Rectal smooth muscle tissue (tissue), 1 donor: ENCODE results near the gene NTM.
A peak's percentile ranks its signal among the peaks of the same experiment; 100 is the strongest.

Source experiments
- H3K27ac ChIP-seq: one replicate; pipeline ENCODE4 v1.7.0; 2013; ENCODE audit warnings: low read depth, low read length, inconsistent platforms
- H3K27me3 ChIP-seq: one replicate; pipeline ENCODE4 v1.7.0; 2013; ENCODE audit warnings: low read length; ENCODE audit not compliant: control insufficient read depth, insufficient read depth
- H3K36me3 ChIP-seq: one replicate; pipeline ENCODE4 v1.7.0; 2013; ENCODE audit warnings: low read length; ENCODE audit not compliant: control insufficient read depth, insufficient read depth
- H3K4me1 ChIP-seq: one replicate; pipeline ENCODE4 v1.7.0; 2013; ENCODE audit warnings: low read length; ENCODE audit not compliant: control insufficient read depth, insufficient read depth
- H3K4me3 ChIP-seq: one replicate; pipeline ENCODE4 v1.7.0; 2013; ENCODE audit warnings: low read length
- H3K9ac ChIP-seq: one replicate; pipeline ENCODE4 v1.7.0; 2013; ENCODE audit warnings: low read length

The NTM gene

DNA sequence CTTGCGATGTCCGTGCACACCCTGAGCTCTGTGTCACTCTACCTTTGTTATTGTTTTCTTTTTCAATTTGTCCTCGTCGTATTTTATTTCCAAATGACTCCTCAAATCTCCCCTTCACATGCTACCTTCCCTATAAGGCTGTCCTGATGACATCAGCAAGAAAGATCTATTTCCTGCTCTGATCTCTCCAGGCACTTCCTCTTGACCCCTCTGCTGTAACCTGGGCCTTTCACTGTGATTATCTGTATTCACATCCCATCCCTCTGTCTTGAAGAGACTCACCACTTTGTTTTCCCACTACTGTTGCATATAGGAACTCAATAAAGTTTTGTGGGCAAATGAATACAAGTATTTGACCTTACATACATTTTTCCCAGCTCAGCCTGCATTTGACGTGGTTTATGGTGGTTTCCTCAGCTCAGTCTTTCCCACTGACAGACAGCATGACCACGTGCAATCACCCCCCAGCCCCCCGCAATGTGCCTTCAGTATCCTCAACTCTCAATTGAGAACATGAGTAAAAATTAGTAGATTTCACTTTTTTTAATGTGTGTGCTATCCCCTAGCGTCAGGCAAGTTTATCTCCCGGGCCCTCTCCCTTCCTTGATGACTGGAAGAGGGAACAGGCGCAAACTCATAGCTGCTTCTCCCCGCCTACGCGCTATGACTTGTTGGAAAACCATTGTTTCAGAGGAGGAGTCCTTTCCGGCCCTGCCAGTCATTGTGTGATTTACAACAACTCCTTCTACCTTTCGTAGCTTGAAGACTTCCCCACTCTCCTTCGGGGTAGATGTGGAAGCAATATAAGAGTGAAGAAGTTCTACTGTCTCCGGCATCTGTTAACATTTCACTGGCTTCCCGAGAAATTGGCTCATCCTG is 498.5 kb downstream of the NTM start:
- Histone ChIP-seq H3K4me3 (no peak overlapping the region), H3K27me3 (no peaks in the 10 kb centered on the region), H3K9ac (no peak overlapping the region), H3K36me3 (no peaks in the 10 kb centered on the region), H3K27ac (no peak overlapping the region), H3K4me1 (peaks cover 6% of the 10 kb centered on the region)

DNA sequence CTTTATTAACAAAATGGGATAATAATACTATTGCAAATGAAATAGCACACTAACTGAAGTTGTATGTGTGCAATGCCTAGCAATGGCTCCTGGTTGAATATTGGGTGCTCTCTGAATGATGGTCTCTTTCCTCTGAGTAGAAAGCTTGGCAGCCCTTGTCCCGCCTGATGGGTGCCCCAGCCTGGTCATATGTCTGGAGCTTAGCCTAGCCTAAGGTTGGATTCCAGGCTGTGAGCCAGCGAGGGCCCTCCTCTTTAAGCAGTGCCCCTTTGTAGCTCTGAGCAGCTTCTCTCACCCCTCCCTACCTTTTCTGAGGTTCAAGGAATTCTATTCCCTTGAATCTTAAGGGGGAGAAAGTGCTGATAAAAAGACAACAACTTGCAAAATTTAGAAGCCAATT is 499.9 kb downstream of the NTM start:
- Histone ChIP-seq H3K4me3 (no peak overlapping the region), H3K36me3 (no peaks in the 10 kb centered on the region), H3K4me1 (peaks cover 10% of the 10 kb centered on the region), H3K27me3 (no peaks in the 10 kb centered on the region), H3K9ac (no peak overlapping the region), H3K27ac (no peak overlapping the region)

DNA sequence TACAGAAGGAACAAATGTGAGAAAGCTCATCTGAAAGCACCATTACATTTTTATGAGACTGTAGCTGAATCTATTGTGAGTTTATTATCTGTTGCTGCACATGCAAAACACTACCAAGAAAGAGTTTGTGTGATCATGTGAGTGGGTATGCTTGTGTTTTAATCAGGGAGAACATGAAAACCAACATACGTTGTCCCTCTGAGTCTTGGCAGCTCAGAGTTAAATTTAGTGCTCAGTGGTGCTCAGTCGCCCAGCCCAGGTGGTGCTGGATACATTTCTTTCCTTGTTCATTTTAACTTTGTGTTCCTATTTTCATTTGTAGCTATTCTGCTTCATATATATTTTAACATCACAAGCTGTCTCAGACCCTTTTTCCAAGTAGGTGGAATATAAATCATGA is 500.6 kb downstream of the NTM start:
- Histone ChIP-seq H3K27me3 (no peaks in the 10 kb centered on the region), H3K27ac (no peak overlapping the region), H3K36me3 (no peaks in the 10 kb centered on the region), H3K4me1 (peaks cover 11% of the 10 kb centered on the region), H3K9ac (no peak overlapping the region), H3K4me3 (no peak overlapping the region)

DNA sequence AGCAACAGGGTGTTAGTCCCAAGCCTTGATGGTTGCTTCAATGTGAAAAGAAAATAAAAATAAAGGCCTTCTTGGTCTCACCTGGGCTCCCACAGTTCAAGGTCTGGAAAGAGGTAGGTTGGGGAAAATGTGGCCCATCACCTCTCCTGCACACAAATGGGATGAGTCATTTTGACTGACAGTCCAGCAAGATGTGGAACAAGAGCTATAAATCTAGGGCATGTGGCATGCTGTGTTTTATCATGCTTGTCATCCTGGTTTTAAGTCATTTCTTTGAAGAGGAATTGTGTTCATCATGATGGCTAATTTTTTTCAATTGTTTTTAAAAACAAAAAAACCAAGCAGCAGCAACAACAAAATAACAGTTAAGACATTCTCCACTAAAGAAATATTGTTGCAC is 503.7 kb downstream of the NTM start:
- Histone ChIP-seq H3K4me1 (peaks cover 10% of the 10 kb centered on the region), H3K36me3 (no peaks in the 10 kb centered on the region), H3K4me3 (no peak overlapping the region), H3K27me3 (no peaks in the 10 kb centered on the region), H3K27ac (no peak overlapping the region), H3K9ac (no peak overlapping the region)

GRCh38 chr11:131875611-131876010 is 505.2 kb downstream of the NTM start:
- no peaks in the 10 kb centered on the region for H3K27me3 ChIP-seq
- peak overlapping the region; percentile 58 for H3K27ac ChIP-seq
- H3K9ac ChIP-seq, result no peak overlapping the region
- no peaks in the 10 kb centered on the region for H3K36me3 ChIP-seq
- peaks cover 7% of the 10 kb centered on the region for H3K4me1 ChIP-seq
- H3K4me3 ChIP-seq, result no peak overlapping the region

GRCh38 chr11:131877246-131877942 is 507.0 kb downstream of the NTM start:
- peaks cover 7% of the 10 kb centered on the region for H3K4me1 ChIP-seq
- no peak overlapping the region for H3K9ac ChIP-seq
- H3K27ac ChIP-seq, result no peak overlapping the region
- H3K36me3 ChIP-seq, result no peaks in the 10 kb centered on the region
- H3K4me3 ChIP-seq, result no peak overlapping the region
- no peaks in the 10 kb centered on the region for H3K27me3 ChIP-seq

- no peaks in the 10 kb centered on the region for H3K36me3 ChIP-seq
- no peak overlapping the region for H3K4me3 ChIP-seq
- H3K9ac ChIP-seq, result no peak overlapping the region
- H3K27ac ChIP-seq, result no peak overlapping the region
- no peaks in the 10 kb centered on the region for H3K27me3 ChIP-seq
- H3K4me1 ChIP-seq, result peaks cover 3% of the 10 kb centered on the region
Observed at GRCh38 chr11:131880316-131880715, 509.9 kb downstream of the NTM start.

DNA sequence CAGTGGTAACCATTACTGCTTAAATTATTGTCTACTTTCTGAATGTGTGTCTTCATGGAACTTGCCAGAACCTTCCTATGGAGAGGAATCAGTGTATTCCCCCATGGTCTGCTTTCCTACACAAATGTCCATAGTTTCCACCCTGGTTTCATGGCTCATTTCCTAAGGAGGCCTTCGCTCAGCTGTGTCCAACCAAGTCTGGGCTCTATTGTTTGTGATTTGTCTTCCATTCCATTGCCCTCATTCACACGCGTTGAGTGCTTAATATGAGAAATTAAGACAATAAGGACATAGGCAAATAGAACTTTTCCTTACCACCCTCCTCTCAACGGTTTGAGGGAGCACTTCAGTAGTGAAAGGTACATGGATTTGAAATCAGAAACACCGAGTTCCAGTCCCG is 510.6 kb downstream of the NTM start:
- H3K4me1 ChIP-seq, result peaks cover 3% of the 10 kb centered on the region
- H3K27me3 ChIP-seq, result no peaks in the 10 kb centered on the region
- no peak overlapping the region for H3K9ac ChIP-seq

DNA sequence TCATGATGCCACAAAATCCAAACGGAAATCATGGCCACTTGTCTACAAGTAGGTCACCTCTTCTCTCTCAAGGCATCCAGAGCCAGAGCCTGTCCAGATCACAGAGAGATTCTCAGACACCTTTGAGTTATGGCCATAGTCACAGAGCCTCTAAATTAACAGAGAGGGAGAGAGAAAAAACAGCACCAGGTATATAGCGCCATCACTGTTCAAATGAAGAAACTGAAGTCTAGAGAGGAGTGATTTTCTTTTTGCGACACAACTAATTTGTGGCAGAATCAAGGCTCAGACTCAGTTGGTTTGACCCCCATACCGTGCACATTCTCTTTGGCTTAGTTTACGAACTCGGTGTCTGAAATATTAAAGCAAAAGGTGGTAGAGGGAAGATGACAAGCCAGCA is 512.9 kb downstream of the NTM start:
- peaks cover 2% of the 10 kb centered on the region for H3K4me1 ChIP-seq

More for the DNA sequence above, 510.6 kb downstream of the NTM start:
- no peak overlapping the region for H3K4me3 ChIP-seq
- H3K27ac ChIP-seq, result no peak overlapping the region
- H3K36me3 ChIP-seq, result no peaks in the 10 kb centered on the region

DNA sequence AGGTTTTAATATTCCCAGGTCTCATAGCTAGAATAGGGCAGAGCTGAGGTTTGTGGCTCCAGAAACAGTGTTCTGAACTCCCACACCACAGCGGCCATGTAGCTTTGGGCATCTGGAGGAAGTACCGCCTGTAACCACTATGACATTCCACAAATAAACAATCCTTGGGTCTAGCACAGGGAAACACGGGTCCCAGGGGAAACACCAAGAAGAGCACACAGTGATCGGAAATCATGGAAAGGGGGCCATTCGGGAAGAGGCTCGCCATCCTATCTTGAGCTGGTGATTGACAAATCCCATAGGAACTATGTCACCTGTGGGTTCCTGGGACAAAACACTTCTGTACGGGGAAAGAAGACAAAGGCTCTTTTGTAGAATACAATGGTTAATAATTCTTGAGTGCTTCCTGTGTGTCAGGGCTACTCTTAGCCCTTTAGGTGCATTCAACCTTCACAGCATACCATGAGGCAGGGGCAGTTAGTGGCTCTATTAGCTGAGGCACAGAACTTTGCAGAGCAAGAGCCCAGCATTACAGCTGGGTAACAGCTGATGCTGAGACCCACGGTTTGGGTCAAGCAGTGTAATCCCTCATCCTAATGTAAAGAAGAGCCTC is 514.2 kb downstream of the NTM start:
- Histone ChIP-seq H3K36me3 (no peaks in the 10 kb centered on the region), H3K4me3 (no peak overlapping the region), H3K27me3 (no peaks in the 10 kb centered on the region), H3K9ac (no peak overlapping the region), H3K27ac (no peak overlapping the region), H3K4me1 (peaks cover 13% of the 10 kb centered on the region)

More for the DNA sequence above, 512.9 kb downstream of the NTM start:
- no peak overlapping the region for H3K27ac ChIP-seq
- no peaks in the 10 kb centered on the region for H3K36me3 ChIP-seq
- no peaks in the 10 kb centered on the region for H3K27me3 ChIP-seq
- H3K4me3 ChIP-seq, result no peak overlapping the region
- no peak overlapping the region for H3K9ac ChIP-seq

DNA sequence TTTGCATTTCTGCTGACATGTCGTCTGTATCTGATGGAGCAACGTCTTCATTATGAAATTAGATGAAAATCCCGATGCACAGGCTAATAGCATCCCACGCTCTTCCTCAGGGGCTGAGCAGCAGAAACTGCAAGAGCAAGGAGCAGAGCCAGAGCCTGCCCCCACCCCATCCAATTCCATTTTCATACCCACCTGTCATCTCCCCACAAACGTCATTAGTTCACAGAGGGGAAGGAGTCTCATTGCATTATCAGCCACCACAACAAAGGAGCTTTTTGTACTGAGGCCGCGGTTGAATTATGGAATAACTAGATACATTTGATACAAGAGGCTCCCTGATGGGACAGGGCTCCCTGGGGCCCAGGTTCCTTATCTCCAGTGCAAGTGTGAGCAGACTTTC is 515.0 kb downstream of the NTM start:
- H3K27me3 ChIP-seq, result no peaks in the 10 kb centered on the region
- H3K4me1 ChIP-seq, result peaks cover 20% of the 10 kb centered on the region

DNA sequence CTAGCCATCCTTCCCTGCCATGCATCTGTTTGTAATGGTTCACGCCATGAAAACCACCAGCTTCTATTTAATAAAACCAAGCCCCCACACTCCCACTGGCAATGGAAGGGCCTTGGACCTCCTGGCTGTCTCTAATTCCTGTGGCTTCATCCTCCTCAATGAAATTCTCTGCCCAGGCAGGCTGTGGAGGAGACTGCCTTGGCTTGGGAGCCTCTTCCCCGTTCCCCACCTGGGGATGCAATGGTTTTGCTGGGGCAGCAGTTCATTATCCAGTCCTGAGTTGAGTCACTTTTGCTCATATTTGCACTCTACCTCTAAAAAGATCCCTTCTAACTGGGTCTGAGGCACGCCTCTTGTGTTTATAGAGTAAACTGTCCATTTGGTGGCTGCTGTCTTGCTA is 515.8 kb downstream of the NTM start:
- Histone ChIP-seq H3K36me3 (no peaks in the 10 kb centered on the region), H3K27me3 (no peaks in the 10 kb centered on the region), H3K4me3 (no peak overlapping the region), H3K4me1 (peaks cover 20% of the 10 kb centered on the region), H3K9ac (no peak overlapping the region), H3K27ac (no peak overlapping the region)

More for the DNA sequence above, 515.0 kb downstream of the NTM start:
- Histone ChIP-seq H3K36me3 (no peaks in the 10 kb centered on the region), H3K4me3 (no peak overlapping the region), H3K27ac (no peak overlapping the region), H3K9ac (no peak overlapping the region)
